Measurements from ENCODE around the gene NFAT5. TPM values are rescaled to one million over a fixed set of nuclear protein-coding genes. Genes with fewer than 3 reads are reported as not detected.

Gene NFAT5
- total and polyA plus RNA-seq, 9 of the 15 experiments (the other 6 are each of a cell fraction or from before 2014, with no cell fraction given) = 0.78 to 20.5 (median 12.4) TPM

- no peak for TF ChIP-seq ZNF197 (CRISPR knock-in tag; IDR thresholded peaks at IDR 0.05; ENCODE audit: low read depth)
- no peak for TF ChIP-seq FOXK1 (CRISPR knock-in tag; IDR thresholded peaks at IDR 0.05; ENCODE audit: borderline replicate concordance)
- TF ChIP-seq, protein P1, sequence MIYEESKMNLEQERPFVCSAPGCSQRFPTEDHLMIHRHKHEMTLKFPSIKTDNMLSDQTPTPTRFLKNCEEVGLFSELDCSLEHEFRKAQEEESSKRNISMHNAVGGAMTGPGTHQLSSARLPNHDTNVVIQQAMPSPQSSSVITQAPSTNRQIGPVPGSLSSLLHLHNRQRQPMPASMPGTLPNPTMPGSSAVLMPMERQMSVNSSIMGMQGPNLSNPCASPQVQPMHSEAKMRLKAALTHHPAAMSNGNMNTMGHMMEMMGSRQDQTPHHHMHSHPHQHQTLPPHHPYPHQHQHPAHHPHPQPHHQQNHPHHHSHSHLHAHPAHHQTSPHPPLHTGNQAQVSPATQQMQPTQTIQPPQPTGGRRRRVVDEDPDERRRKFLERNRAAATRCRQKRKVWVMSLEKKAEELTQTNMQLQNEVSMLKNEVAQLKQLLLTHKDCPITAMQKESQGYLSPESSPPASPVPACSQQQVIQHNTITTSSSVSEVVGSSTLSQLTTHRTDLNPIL (CRISPR knock-in tag; IDR thresholded peaks at IDR 0.05) = no peak
- TF ChIP-seq MYBL2 (IDR thresholded peaks at IDR 0.05; ENCODE audit: low read depth) = no peak
- no peak for TF ChIP-seq MYBL2 (CRISPR knock-in tag; IDR thresholded peaks at IDR 0.05; ENCODE audit: borderline replicate concordance)
- peak in 1 of 2 experiments; percentile 61; a peak in 1 of 4 replicates for TF ChIP-seq NONO (IDR thresholded peaks at IDR 0.05; ENCODE audit: low read depth in 2 of 2, low read length in 1 of 2)
- 0 out of 4 replicates have a peak, but pooled peaks of 1 of the 2 experiments have one; percentile 28 for TF ChIP-seq CSDE1 (IDR thresholded peaks at IDR 0.05)
- no peak for TF ChIP-seq THRAP3 (IDR thresholded peaks at IDR 0.05; ENCODE audit: borderline replicate concordance)
- TF ChIP-seq MCM2 (IDR thresholded peaks at IDR 0.05; ENCODE audit: low read depth) = no peak
- TF ChIP-seq E2F8 (IDR thresholded peaks at IDR 0.05; ENCODE audit: low read depth, partially characterized antibody) = no peak
- TF ChIP-seq KHSRP (IDR thresholded peaks at IDR 0.05) = no peak
- TF ChIP-seq, protein P2, sequence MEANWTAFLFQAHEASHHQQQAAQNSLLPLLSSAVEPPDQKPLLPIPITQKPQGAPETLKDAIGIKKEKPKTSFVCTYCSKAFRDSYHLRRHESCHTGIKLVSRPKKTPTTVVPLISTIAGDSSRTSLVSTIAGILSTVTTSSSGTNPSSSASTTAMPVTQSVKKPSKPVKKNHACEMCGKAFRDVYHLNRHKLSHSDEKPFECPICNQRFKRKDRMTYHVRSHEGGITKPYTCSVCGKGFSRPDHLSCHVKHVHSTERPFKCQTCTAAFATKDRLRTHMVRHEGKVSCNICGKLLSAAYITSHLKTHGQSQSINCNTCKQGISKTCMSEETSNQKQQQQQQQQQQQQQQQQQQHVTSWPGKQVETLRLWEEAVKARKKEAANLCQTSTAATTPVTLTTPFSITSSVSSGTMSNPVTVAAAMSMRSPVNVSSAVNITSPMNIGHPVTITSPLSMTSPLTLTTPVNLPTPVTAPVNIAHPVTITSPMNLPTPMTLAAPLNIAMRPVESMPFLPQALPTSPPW (CRISPR knock-in tag; IDR thresholded peaks at IDR 0.05) = no peak
- no peak for TF ChIP-seq TCF7L2 (IDR thresholded peaks at IDR 0.05; ENCODE audit: low read depth, low read length)
- TF ChIP-seq POLR2H (tag; IDR thresholded peaks at IDR 0.05; ENCODE audit: low read depth) = peak; percentile 72; the same call in 1 of the 2 replicates
- TF ChIP-seq MXI1 (IDR thresholded peaks at IDR 0.05; ENCODE audit: low read depth, low read length) = no peak
- TF ChIP-seq, protein P3, sequence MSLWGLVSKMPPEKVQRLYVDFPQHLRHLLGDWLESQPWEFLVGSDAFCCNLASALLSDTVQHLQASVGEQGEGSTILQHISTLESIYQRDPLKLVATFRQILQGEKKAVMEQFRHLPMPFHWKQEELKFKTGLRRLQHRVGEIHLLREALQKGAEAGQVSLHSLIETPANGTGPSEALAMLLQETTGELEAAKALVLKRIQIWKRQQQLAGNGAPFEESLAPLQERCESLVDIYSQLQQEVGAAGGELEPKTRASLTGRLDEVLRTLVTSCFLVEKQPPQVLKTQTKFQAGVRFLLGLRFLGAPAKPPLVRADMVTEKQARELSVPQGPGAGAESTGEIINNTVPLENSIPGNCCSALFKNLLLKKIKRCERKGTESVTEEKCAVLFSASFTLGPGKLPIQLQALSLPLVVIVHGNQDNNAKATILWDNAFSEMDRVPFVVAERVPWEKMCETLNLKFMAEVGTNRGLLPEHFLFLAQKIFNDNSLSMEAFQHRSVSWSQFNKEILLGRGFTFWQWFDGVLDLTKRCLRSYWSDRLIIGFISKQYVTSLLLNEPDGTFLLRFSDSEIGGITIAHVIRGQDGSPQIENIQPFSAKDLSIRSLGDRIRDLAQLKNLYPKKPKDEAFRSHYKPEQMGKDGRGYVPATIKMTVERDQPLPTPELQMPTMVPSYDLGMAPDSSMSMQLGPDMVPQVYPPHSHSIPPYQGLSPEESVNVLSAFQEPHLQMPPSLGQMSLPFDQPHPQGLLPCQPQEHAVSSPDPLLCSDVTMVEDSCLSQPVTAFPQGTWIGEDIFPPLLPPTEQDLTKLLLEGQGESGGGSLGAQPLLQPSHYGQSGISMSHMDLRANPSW (CRISPR knock-in tag; IDR thresholded peaks at IDR 0.05) = no peak
These were observed 708 bp upstream of the NFAT5 start (continued) for GRCh38 chr16:69564845-69565670.

All from K562 (cell line).